GM18867 (cell line): Measurements from ENCODE around the gene TIMP3.

Experiments
- ATAC-seq: cut with Tn5 transposase; IDR thresholded peaks from one replicate; pipeline ENCODE4 v1.9.1; 2021; ENCODE audit warnings: mild to moderate bottlenecking, moderate library complexity; ENCODE audit not compliant: unreplicated experiment

Gene TIMP3

DNA sequence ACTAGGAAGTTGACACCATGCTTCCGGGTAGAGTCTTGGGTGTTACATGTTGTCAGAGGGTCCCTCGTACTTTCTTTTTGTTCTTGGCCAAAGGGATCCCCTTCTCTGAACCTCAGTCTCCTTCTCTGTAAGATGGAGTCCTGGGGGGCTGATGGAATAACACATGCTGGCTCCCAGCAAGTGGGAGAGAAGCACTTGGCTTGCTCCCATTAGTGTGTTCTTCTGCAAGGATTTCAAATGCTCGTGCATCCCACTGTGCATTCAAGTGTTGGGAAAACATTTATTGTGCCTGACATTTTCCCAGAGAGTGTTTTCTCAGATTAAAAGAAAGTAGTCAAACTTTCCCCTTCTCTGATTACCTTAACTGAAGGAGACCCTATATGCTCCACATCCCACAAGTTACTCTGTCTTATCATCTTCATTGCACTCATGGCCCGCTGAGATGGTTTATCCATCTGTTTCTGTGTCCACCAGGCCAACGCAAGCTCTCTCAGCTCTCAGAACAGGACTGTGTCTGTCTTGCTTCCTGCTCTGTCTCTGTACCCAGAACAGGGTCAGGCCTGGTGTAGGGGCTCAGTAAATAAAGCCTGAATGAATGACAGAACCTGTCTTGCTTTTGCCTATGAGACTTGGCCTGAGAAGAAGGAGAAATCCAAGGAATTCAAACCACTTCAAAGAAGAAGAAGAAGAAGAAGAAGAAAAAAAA lies 16.0 kb upstream of the TIMP3 start:
- no peak for ATAC-seq

DNA sequence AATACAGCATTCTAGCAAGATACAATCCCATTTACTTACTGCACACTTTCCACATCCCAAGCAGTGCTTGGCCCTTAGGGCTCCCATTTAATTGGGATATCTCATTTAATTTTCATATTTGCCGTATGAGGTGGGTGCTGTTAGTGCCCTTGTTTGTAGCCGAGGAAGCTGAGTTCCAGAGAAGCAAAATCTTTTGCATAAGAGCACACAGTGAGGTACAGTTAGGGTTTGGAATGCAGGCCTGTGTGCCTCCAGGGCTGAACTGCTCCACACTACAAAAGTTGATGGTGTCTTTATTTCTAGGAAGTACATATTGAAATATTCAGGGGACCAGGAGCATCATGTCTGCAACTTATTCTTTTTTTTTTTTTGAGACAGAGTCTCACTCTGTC lies 15.5 kb upstream of the TIMP3 start:
- no peak for ATAC-seq

DNA sequence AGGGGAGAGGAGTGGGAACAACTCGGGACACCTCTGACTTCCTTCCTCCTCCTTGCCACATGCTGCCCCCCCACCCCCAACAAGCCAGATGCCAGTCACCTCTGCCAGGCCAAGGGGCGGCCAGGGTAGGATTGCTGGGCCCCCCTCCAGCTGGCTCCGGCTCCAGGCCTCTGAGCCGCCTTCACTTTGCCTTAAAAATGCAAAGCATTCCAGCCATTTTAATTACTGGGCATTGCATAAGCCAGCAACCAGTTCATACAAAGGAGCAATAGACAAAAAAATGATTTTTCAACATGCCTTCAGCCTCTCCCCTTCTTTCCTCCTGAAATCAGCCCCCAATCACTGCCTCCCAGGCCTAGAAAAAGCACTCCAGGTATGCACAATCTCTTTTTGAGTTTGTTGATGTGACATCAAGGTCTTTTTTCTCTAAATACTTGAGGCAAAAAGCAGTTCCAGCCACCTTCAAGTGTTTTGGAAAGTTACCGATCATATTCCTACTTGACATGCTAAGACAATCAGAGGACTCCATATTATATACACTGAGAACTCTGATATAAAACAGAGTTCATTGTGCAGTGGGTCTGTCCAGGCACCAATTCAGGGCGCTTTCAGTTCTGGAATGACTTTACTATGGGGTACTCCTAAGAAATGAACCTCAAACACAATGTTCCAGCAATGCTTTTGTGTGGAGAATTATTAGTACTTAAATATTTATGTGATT lies 12.4 kb upstream of the TIMP3 start:
- no peak for ATAC-seq

DNA sequence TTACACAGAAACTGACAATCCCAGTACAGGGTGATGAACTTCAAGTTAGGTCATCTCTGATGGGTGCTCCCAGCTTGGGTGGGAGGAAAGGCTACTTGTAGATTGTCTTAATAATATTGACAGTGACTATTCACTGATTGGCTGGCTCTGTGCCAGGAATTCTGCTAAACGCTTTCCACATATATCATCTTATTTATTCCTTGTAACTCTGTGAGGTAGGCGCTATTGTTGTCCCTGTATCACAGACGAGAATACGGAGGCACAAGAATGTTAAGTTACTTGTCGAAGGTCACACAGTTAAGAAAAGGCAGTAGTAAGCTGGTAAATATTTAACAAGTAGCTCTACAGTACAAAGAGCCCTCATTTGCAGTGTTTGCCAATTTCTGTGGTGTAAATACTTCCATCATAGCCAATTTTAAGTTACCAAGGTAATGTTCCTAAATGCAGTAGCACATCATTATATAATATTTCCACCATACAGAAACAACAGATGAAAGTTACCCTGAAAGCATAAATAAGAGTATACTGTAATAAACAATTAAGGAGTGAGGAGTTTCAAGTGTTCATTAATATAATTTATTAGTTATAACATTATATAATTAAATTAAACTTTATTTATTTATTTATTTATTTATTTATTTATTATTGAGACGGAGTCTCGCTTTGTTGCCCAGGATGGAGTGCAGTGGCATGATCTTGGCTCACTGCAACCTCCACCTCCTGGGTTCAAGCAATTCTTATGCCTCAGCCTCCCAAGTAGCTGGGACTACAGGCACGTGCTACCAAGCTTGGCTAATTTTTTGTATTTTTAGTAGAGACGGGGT lies 11.5 kb upstream of the TIMP3 start:
- no peak for ATAC-seq

DNA sequence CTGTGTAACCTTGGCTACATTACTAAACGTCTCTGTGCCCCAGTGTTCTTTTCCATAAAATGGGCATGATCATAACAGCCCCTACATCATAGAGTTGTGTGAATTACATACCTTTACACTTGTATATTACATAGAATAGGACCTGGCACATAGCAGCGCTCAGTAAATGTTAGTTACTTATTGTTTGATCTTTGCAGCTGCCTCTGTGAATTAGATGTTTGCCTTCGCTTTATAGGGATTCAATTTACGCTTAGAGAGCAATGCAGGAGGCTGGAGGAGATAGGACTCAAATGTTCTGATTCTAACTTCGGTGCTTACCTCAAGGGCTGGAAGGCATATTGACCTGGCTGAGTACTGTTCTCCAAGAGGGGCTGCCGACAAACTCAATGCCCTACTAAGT lies 10.4 kb upstream of the TIMP3 start:
- ATAC-seq: no peak

DNA sequence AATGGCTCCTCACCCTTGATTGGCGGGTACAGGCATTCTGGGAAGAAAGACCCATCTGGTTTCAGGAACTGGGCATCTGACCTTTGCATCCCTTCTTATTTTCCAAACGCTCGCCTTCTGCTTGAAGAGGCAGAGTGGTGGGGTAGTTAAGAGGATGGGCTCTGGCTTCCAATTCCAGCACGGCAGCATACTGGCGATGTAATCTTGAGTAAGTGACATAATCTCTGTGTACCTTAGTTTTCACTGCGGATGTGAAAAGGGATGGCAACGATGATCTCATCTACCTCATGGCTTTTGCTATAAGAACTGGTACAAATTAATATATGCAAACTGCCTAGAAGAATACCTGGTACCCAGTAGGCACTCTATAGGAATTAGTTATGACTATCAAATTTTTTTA lies 10.0 kb upstream of the TIMP3 start:
- ATAC-seq: no peak

DNA sequence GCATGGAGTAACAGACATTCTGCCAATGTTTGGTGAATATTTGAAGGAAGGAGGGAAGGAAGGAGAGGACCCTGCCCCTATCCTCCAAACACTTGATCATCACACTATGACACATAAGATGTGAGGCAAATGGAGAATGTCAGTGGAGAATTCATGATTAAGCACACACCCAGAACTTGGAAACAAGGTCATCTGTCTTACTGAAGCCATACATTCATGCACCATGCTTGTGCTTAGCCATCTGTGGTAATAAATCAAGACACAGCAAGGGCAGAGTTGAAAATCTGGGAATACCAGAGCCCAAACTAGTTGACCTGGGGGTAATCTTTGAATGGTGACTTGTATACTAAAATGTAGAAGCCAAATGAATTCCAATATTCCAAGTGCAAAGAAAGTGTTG lies 7.9 kb upstream of the TIMP3 start:
- ATAC-seq: no peak

DNA sequence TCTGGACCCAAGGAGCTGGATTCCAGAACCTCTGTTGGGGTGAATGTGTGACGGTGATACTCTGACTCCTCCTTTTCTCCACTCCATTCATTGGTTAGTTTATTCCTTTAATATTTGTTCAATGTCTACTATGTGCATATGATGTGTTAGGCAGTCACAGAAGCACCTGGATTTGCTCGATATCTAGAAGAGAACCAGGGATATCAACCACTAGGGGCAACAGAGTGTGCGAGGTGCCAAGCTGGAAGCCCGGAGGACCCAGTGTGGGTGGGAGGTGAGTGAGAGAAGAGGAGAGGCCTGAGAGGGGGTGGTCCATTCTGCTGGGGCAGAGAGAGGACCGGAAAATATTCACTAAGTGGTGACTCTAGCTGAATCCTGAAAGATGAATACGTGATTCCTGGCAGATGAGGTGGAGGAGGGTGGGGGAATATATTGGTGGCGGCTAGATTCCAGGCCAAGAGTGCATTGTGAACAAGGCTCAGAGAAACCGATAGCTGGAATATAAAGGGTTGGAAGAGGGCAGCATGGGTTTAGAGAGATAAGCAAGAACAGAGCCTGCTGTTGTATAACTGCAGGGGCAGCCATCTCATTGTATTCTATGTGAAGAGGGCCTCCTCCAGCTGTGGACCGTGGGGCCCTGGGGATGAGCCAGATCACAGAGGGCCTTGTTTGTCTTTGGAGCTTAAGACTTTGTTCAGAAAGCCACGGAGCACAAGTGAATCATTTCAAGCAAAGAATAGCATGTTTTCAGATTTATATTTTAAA lies 6.9 kb upstream of the TIMP3 start:
- ATAC-seq: no peak

DNA sequence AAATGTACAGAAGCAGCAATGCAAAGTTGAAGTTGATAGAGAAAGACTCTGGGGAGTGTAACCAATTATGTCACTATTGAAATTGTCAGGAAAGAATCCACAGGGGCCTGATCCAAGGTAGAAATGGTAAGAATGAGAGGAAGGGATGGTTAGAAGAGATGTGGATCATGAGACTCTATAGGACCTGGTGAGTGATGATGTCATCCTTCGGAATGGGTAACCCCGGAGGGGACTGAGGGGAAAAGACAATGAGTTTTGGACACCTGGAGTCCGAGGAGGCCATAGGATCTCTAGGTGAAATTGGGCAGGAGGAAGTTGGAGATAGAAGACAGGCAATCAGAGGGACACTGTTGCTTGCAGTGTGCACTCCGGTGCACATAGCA lies 6.3 kb upstream of the TIMP3 start:
- ATAC-seq: no peak

DNA sequence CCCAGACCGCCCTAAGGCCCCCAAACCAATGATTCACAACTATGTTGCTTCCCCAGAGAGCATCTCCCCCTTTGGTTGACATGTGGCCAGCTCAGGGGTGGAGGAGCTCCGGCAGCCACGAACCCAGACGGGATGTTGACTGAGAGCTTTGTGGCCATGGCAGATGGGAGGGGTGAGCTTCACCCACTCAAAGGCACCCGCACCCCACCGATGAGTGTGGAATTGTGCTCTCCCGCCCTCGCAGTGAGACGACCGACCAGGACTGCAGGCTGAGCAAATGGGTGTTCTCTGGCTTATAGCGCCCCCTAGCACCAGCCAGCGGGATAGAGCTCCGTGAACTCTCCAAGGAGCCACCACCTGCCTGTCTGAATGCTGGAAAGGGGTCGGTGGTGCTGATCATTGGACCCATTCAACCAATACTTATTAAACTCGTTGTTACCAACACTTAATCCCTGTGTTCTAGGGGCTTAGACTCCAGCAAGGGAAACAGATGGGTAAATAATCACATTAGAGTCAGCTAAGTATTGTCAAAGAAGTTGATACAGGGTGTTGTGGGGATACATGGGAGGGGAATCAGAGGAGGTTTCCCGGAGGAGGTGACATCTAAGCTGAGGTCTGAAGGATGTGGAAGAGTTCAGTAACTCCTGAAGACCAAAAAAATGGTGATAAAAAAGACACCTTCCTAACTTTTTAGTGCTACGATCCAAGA lies 4.5 kb upstream of the TIMP3 start:
- no peak for ATAC-seq

DNA sequence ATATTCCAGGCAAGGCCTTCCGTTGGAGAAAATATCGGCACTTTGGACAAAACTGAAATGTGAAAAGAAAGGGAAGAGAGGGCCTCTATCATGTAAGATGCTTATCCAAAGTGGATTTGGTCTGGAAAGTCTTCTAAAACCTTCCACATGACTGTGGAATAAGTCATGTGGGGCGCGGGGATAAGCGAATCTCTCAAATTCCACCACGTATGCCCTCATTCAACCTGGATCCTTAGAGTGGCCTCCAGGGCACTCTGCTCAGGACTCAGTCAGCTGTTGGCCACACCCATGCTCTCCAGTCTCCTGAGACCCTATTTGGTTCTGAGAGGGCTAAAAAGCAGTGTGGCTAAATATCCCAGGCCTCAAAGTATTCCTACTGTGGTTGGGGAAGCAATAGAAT lies 2.0 kb upstream of the TIMP3 start:
- ATAC-seq: no peak

DNA sequence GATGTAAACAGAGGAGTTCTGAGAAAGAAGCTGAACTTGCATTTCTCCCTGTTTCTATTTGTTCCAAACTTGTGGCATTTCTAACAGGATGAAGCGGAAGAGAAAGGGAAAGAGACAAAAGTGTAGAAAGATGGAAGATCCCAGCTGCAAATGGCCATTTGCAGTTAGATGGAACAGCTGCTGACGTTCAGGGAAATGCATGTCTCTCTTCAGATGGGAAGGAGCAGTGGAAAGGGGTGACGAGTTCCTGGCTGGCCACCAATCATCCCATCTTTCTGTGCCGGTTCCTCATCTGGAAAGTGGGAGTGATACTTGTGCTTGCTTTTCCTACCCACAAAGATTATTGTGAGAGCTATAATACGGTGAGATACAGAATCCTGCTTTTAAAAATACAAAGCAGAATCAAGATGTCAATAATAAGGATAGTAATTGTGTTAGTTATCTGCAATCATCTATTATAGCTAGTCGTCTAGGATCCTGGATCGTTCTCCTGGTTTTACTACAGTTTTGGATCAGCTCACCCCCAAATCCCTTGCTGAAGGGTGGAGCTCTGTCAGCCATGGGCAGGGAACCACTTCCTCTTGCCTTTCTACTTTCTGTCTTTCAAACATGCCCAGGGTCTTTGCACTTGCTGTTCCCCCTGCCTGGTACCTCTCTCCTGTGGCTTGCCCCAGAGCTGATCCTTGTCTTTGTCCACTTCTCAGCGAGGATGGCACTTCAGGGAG lies 1.2 kb upstream of the TIMP3 start:
- no peak for ATAC-seq

DNA sequence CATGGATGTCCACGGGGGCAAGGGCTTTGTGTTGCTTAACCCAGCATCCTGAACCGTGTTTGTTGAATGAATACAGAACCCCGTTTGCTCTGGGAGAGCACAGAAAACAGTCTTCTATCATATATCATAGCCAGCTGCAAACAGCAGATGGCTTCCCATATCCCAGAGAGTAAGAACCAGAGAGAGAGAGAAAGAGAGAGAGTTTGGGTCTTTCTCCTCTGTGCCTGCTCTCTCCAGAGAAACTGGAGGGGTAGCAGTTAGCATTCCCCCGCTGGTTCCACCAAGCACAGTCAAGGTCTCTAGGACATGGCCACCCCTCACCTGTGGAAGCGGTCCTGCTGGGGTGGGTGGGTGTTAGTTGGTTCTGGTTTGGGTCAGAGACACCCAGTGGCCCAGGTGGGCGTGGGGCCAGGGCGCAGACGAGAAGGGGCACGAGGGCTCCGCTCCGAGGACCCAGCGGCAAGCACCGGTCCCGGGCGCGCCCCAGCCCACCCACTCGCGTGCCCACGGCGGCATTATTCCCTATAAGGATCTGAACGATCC lies 440 bp upstream of the TIMP3 start:
- ATAC-seq: no peak

DNA sequence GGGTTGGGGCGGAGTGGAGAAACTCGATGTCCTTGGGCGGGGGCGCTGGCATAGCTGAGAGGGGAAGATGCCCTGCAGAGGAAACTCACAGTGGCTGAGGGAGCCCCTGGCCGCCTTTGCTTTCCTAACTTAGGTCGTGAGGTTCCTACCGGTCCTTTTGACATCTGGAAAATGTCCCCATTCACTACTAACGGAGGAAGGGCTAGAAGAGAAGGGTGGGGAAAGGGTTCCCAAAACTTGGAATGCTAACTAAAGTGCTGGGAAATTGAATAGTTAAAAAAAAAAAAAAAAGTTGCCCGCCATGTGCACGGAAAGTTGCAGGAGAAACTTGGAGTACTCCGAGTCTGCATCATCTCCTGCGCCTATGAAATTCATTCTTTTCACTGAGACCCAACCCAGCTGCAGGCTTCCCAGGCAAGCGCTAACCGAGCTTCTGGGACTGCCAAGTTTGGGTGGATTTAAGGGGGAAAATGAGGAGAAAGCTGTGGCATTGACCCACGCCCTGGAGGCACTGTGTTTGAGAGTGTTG lies 796 bp downstream of the TIMP3 start:
- no peak for ATAC-seq

DNA sequence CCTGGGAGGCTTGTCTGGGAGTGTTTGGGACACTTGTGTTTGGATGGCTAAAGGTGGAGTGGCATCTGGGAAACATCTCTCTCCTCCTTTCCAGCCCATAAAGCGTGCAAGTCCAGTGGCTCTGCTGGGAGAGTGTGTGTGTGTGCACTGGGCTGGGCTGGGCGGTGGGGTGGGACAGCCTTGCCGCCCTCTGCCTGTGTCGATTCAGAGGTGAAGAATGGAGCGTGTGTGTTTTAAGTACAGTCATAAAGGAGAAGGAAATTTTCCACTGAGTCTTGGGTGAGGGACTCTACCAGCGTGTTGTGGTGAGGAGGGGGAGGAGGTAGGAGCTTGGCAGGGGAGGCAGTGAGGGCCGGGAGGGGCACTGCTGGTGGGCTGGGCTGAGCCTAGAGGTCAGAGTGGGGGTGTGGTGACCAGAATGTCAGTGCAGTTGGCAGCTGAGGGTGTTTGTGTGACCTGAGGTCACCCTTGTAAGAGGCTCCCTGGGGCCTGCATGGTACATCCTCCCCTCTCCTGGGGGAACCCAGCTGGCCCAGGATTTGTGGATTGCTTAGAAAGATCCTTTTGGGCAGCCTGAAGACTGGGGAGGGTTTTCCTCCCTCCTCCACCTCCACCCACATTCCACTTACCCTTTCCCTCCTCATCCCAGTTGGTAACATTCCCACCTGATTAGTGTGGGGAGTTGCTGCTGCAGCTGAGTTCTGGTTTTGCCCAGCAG lies 1.7 kb downstream of the TIMP3 start:
- ATAC-seq: no peak

DNA sequence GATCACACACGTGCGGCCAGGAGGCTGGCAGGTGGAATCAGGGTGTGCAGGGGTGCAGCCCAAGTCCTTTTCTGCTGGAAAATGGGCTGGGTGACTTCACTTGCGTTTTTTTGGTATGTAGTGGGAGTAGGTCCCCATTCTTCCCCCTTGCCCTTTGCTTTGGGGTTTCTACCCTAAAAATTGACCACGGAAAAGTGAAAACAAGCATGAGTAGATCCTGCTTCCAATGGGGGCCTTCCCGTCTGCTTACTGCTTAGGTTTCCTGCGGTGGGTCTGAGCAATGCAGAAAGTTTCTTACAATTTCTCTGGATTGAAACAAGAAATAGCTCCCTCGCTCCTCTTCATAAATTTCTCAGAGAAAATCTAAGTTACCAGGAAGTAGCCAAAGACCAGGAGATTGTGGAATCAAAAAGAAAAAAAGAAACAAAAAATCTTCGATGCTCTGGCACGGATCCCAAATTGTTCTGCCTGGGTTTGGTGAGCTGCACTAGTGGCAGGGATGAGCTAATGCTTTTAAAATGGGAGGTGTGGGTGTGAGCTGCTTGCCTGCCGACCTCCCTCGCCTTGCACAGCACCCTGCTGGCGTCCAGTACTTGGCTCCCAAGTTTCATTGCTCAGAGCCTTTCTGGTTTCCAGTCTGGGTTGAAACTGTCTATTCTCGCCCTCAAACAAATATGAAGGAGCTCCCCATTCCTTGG lies 2.4 kb downstream of the TIMP3 start:
- no peak for ATAC-seq

DNA sequence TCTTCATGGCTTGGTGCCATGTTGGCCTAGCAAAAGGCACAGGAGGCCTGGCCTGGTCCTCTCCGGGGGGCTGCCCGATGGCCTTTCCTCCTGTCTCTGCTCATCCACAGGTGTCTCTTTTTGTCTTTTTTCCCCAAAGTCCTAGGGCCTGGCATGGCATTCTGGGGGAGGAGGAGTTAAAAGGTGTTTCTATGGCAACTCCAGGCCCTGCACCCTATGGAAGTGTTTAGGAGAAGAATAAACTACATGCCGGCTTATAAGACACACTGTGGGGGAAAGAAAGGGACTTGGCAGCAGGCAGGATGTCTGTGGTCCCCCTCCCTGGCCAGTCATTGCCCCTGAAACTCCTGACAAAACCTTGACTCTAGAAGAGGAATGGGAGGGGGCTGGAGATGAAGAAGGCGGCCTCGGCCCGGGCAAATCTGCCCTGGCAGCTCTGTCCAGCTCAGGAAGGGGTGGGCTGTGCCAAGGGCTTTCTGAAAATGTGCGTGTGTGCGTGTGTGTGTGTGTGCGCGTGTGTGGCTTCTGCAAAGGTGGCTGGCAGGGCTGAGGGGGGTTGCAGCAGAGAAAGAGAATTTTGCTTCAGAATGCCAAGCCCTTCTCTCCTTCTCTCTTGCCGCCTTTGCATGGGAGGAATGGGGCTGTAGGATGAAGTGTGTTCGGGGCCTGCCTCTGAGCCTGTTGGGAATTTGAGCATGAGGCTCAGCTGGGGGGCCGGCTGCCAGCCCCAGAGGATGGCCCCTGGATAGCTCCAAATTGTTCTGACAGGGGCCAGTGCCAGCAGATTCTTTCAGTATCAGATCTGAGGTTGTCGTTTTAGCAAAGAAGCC lies 3.2 kb downstream of the TIMP3 start:
- ATAC-seq: no peak
